ENCODE data around the gene TSGA10IP.

The TSGA10IP gene

DNA sequence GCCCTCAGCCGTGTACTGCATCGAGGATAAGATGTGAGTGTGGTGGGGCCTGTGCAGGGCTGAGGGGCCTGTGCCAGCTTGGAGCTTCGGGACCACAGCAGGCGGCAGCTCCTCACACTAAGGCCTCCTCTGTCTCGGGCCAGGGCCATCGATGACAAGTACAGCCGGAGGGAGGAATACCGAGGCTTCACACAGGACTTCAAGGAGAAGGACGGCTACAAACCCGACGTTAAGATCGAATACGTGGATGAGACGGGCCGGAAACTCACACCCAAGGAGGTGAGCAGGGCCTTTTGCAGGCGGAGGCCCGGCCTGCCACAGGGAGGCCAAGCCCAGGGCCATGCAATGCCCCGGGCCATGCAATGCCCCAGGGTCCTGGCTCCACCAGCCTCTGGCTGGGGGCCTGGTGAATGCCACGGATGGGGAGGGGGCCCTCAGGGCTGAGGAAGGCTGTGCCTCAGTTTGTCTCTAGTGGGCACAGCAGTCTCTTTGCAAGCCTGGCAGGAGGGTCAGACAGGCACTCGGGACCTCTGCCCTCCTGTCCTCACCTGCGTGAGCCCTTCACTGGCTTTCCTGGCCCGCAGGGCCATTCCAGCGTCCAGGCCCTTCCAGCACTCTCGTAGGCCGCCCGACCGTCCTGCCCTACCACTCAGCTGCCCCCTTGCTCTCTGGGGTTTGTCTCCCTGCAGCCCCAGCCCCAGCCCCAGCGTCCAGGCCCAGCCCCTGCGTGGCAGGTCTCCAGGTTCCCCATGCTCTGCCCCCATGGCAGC lies 32.5 kb downstream of the TSGA10IP start:
- no peak for DNase-seq (ENCODE audit: low read depth)

DNA sequence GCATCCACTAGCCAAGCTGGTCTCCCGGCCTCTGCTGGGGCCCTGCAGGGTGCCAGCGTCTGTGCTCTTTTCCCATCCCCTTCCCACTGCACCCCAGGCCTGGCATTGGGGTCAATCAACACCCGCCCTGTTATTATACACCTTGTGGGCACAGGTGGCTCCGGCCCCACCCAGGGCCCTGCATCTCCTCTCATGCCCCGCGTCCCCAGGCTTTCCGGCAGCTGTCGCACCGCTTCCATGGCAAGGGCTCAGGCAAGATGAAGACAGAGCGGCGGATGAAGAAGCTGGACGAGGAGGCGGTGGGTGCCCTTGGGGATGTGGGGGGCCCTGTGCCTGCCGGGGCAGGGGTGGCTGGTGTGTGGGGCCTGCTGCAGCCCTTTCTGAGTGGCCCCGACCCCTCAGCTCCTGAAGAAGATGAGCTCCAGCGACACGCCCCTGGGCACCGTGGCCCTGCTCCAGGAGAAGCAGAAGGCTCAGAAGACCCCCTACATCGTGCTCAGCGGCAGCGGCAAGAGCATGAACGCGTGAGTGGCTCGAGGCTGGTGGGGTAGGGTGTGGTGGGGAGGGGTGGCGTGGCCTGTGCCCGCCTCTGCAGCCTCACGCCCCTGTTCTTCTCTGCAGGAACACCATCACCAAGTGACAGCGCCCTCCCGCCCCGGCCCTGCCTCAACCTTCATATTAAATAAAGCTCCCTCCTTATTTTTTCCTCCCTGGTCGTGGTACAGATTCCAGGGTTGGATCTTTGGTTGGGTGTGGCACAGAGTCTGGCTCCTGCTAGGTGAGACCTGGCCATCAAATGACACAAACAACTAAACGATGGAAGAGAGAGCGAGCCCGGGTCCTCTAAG lies 33.3 kb downstream of the TSGA10IP start:
- DNase-seq (ENCODE audit: low read depth): no peak

DNA sequence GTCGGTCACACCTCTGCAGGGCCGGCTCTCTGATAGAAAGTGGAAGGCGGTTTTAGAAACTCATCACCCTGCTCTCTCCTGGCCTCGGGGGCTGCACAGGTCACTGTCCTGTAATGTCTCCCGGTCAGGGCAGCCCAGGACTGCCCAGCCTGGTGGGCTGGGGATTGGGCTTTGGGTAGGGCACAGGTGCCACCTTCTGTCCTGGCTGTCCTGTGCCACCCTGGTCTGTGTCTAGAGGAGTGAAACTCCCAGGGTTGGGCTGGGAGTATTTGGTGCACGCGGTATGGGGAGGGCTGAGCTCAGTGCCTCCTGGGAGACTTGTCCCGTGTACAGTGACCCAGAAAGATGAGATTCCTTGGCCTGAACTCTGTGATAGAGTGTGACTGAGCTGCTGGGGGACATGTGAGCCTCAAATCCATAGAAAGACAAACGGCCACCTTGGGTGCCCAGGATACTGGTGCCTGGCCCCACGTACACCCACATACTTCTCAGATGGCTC lies 34.0 kb downstream of the TSGA10IP start:
- DNase-seq (ENCODE audit: low read depth): no peak

DNA sequence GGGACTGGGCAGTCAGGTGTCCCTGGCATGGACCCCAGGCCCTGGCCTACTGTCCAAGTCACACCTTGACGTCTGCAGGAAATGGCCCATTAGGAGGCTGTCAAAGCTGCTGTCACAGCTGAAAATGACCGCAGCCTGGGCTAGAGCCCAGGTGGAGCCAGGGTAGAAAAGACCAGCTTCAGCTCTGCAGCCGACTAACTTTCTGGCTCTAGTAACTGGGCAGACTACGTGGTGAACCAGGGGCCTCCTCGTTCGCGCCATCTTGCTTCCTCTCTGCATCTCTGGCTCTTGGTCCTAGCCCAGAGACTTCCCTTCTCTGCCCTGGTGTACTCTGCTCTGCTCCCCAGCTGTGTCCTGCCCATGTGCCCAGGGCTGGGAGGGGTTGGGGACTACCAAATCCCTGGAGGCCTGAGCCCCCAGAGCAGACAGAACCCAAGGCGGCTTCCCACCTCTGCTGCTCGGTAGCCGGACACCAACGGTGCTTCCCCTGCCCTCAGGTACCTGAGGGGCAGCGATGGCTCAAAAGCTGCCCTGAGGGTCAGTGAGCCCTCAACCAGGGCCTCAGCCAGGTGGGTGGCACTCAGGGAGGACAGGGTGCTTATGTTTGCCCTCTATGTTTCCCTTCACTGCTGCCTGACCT lies 35.9 kb downstream of the TSGA10IP start:
- DNase-seq (ENCODE audit: low read depth): no peak

DNA sequence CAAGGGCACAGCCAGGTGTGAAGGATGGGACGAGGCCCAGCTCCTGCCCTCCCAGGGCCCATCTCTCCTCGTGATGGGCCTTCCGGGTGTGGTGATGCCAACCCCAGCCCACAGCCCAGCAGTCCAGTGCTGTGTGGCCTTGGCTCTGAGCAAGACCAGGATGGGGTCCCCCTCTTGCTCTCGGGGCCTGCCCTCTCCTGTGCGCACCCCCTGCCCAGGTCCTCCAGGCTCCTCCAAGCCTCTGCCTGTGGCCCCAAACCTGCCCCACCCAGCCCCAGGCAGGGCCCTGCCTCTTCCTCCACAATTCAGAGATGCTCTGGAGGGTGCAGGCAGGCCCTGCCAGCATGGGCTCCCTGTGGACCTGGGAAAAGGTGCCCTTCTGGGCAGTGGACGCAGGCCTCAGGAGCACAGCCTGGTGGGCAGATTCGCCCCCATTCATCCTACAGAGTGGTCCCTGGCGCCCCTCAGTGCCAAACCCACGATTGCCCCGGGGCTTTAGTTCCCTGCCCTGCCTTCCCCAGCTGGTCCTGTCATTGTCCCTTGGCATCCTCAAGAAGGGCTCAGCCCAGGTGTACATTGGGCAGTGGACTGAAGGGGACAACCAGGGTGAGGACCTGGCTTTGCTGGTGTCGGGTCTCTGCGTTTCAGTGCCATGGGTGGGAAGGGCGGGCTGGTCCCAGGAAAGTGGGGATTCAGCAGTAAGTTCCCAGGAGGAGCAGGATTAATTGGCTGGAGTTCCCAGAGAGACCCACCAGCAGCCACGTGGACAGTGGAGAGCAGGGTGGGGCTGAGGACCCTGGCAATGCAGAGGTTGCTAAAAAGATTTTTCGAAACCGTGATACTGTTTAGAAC lies 36.9 kb downstream of the TSGA10IP start:
- DNase-seq (ENCODE audit: low read depth): no peak

DNA sequence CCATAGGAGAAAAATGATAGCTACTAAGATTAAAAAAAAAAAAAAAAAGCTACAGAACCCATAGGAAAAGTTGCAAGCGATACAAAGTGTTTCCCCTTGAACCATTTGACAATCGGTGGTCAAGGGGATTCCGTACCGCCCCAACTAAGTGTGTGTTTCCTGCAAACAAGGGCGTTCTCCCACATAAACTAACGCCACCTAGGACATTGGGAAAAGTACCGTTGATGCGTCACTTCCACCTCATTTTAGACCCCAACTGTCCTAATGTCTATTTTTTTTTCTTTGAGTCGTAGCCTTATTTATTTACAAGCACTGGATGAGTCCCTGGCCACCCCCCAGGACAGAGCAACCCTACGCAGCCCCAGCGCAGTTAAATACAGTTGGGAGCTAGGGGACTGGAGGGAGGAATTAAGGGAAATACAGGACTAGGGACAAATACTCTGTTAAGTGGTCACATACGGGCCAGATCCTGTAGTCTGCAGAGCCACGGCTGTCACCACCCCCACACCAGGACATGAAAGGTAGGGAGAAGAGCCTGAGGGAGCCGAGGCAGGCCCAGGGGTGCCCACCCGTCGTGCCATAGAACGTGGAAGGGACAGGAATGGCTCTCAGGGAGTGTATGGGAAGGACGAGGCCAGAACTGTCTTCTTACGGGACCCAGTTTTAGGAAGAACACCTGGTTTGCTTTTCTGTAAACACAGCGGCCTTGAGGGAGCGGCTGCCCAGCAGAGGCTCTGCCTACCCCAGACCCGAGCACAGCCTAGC lies 37.7 kb downstream of the TSGA10IP start:
- DNase-seq (ENCODE audit: low read depth): no peak

DNA sequence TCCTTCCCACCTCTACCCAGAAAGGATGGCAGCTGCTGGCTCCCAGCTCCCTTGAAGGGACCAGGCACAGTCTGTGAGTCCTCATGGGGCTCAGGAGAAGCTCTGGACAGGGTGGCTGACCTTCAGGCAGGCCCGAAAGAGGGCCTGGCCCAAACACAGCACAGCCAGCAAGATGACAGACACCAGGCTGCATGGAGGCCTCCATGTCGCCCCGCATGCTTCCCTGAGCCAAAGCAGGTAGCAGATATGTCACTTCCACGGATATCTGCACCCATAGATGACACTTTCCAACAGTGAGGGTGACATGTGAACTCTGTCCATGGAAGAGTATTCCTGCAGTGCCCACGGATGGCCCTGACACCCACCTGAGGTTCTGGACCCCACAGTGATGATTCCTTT lies 38.3 kb downstream of the TSGA10IP start:
- no peak for DNase-seq (ENCODE audit: low read depth)

DNA sequence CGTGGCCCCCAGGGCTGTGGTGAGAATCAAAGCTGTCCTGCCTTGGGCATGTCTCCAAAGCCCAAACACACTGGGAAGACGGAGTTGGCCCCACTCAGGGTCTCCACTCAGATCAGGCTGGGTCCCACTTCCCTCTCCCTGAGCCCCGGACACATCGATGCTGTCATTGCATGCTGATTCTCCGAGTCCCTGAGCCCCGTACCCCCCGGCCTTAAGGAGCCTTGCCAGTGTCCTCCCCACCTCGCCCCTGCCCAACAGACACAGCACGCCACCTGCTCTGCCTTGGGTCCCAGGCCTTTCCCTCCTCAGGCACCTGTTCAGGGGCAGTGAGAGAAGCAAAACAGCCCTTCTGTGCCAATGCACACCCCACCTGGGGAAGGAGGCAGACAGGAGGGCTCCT lies 42.1 kb downstream of the TSGA10IP start:
- DNase-seq (ENCODE audit: low read depth): no peak

DNA sequence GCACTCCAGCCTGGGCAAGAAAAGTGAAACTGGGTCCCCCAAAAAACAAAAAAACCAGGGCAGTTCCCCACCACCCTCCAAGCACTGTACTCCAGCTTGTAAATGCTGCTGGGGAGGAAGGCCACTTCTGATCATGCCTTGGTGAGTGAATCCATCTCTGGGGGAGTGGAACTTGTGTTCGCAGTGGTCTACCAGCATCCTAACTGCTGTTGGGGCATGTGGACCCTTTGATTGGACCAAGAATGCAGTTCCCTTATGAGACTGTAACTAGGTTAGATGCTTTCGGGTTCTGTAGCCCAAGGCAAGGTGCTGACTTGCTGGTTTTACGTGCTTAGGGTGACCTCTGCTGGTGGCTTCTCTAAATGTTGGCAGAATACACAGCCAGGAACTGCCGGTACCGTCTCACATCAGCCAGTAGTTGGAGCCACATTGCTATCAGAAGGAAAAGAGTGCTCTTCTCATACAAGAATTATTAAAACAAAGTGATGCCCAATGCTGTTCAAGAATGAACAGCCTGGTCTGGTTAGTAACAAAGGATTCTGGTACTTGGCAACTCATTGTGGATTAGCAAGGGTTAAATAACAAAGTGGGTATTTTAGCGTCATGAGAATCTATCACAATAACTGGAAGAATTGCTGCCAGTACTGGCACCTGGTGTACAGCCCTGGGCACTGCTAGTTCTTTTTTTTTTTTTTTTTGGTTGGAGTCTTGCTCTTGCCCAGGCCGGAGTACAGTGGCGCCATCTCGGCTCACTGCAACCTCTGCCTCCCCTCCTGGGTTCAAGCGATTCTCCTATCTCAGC lies 43.7 kb downstream of the TSGA10IP start:
- peak; percentile 89 for DNase-seq (ENCODE audit: low read depth)

DNA sequence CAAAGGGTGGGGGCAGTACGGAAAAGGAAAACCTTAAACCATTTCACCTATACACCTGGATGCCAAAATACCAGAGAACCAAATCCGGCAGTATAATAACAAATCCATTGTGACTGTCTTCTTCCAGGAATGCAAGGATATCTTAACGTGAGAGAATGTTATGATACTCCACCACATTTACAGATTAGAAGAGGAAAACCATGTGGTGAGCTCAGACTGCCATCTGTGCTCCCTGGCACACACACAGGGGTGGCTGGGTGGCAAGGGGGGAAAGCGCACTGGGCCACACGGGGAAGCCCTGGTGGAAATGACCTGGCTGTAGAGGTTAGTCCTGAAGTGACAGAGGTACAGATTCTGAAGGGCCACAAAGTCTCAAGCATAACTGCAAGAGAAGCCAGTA lies 46.8 kb downstream of the TSGA10IP start:
- no peak for DNase-seq (ENCODE audit: low read depth)

DNA sequence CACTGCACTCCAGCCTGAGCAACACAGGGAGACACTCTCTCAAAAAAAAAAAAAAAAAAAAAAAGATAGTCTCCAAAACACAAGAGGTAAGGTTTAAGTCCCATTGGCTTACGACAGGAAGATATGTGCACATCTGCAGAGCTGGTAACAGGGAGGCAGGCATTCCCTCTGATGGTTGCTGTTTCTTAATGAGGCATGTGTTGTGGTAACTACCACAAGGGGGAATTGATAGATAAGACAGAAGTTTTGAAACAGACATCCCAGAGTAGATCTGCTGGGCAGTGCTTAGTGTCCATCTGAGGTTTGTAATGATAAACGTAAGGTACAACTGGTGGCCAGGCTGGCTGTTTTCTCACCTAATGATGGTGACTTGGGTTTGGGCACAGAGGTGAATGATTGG lies 52.0 kb downstream of the TSGA10IP start:
- no peak for DNase-seq (ENCODE audit: low read depth)

DNA sequence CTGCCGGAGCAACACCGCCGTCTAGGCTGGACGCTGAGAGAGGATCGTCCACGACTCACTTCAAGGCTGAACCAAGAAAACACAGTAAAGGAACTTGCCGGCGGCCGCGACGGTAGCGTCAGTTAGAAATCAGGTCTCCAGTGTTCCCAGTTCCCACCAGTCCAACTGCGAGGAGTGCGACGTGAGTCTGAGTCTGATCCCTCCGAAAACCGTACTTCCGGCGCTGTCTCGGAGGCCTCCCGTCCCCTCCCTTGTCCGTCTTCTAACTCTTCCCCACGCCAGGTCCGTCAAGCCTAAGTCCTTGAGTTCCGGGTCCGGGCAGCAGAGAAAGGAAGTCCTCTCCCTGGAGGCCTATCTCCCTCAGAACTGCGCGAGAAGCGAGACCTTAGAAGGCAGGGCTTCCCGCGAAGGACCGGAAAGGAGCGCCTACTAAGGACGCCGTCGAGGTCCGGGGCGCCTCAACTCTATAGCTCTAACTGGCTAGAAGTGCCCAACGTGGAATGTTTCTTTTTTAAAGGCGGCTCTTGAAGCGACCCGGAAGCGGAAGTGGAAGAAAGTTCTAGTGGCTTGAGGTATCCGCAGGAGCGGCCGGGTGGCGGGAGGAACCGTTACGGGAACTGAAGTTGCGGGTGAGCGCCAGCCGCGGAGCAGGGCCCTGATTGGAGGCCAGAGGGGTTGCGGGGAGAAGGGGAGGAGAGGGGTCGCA lies 56.8 kb downstream of the TSGA10IP start, which contains the start of the genes BANF1 and EIF1AD:
Gene BANF1 (plus strand): TSS at position 562 of the 706 bp plus-strand sequence. CDS start 748 bp downstream, outside the sequence.
Gene EIF1AD (minus strand): TSS at position 216 of the 706 bp plus-strand sequence. CDS start 1,768 bp downstream, outside the sequence.
- DNase-seq (ENCODE audit: low read depth): peak; percentile 83

DNA sequence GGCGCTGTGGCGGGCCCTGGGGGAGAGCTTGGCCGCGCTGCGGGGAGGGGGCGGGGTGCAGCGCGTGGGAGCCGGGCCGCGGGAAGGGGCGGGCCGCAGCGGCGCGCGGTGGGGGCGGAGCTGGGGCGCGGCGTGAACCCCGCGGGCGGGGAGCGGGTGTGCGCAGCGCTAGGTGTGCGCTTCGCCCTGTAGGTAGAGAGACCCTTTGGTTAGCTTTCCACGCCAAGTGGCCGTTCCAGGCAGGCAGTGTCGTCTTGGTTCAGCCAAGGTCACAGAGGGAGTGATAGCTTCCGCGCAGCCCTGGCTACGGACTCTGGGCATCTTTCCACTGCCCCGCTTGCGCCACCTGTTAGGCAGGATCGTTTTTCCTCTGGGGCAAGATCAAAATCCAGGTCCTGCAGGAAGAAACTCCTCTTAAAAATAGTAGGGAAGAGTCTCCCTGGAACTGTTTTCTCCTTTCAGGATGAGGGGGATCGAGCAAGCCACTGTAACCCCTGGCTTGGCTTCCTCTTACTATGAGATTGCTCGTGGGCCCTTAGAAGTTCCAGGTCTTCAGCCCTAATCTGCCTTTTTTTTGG lies 57.5 kb downstream of the TSGA10IP start:
- DNase-seq (ENCODE audit: low read depth): no peak

DNA sequence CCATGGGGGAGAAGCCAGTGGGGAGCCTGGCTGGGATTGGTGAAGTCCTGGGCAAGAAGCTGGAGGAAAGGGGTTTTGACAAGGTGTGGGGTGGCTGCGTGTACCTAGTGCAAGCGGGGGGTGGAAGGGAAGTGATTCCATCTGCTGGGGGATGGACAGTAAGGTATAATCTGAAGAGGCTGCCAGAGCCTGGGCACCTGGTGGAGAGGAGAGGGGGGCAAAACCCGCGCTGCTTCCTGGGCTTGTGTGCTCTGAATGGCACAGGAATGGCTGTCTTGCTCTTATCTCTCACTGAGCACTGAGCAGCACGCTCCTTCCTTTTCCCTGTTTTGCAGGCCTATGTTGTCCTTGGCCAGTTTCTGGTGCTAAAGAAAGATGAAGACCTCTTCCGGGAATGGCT lies 58.0 kb downstream of the TSGA10IP start:
- no peak for DNase-seq (ENCODE audit: low read depth)

DNA sequence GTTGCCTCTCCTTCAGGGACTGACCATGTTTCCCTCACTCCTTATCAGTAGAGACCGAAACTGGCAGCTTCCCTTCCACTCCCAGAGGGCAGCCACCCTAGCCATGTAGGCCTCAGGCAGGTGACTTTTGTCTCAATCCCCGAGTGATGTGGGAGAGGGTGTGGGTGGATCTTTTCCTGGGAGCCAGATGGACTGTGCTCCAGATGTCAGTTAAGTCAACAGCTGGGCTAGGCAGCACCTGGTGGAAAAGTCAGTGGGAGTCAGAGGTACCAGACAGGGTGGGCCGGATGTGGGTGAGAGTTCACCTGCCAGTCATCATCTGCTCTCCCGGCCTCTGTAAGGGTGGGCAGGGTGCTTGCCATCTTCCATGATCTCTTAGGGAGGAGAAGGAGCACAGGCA lies 58.9 kb downstream of the TSGA10IP start:
- no peak for DNase-seq (ENCODE audit: low read depth)

DNA sequence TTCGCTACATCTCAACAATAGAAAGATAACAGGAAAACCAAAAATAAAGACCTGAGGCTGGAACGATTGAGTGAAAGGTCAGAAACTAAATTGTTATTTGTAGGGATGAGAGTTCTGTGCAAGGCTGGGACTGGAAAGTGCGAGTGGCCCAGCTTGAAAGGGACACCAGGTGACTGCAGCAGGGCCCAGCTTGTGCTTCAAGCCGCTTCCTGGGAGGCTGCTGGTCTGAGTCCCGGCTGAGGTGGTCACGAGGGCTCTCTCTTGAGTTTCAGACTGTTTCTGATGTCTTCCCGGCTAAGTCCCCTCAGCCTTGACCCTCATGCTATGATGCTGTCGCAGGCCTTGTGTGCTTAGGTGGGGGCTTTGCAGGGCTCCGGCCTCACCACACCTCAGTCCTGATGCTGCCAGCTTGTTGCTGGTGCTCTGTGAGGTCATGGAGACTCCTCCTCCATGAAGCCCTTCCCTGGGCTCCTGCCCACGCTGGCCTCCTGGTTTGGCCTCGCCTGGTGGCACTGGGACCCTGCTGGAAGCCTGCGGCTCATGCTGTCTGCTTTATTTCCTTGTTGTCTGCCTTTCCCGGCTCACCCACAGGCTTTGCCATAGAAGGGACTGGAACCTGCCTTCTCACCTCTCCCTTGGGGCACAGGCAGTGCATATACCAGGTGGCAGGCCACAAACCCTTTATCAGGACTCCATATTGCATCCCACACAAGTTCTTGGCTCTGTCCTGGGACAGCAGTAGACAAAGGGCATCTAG lies 61.0 kb downstream of the TSGA10IP start:
- no peak for DNase-seq (ENCODE audit: low read depth)

DNA sequence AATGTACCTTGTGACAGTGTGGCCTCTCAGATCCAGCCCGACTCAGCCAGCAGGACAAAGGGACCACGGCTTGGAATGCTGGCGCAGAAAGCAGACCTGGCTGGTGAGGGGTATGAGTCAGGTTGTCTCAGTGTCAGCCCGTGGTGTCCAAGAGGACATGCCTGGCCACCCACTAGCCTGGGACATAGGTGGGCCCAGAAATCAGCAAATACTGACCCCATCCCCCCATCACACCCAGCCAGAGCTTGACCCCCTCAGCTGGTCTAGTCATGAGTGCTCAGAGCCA lies 61.6 kb downstream of the TSGA10IP start:
- no peak for DNase-seq (ENCODE audit: low read depth)

DNA sequence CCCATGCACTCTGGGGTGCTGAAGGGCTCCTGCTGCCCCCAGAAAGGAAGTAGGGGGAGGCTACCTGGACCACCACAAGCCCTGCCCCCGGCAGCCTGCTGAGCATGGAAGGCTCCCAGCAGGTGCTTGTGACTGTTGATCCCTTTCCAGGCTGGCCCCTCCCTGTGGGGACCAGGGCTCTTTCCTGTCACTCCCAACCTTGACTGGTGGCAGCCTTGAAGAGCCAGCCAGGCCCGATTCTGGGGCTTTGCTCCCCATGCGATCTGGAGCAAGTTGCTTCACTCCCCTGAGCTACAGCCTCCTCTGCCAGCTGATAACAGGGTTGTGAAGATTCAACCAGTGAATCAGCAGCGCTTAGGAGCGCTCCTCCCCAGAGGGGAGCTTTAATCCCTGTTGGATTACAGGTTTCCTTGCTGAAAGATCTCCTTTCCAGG lies 61.9 kb downstream of the TSGA10IP start:
- DNase-seq (ENCODE audit: low read depth): no peak

Measured in stimulated activated CD8-positive, alpha-beta memory T cell treated with anti-CD3 and anti-CD28 coated beads, Interleukin-12 subunit alpha, Interleukin-12 subunit beta, amount 100 ng/mL, for 1 hour (primary cell).